Renal pelvis (tissue), 12 donors: Measurements from ENCODE around the gene ABCB11. TPM values are rescaled to one million over a fixed set of nuclear protein-coding genes. Genes with fewer than 3 reads are reported as not detected.
"Not testable (repeated sequence)": the region's sequence is repeated elsewhere in the genome, so short reads cannot be mapped to it uniquely, and the experiment has no call there.

Experiments
- DNase-seq: peaks from one replicate; pipeline ENCODE4 v3.0.0-alpha.2; 2013
- long read RNA-seq, 16 experiments: transcript quantifications; one replicate each; lab custom pipeline, GENCODE V29; 2026
- polyA plus RNA-seq, 3 donors: library from polyadenylated mRNA; unstranded; fragments of 120-200 nt; gene quantifications; one replicate each; pipeline ENCODE4 v1.2.1, GENCODE V29; 2013; ENCODE audit not compliant: insufficient read length in 3 of 3

Gene ABCB11
- polyA plus RNA-seq, result under 1 TPM in 1 of 3 donors, not detected in 2; 0.09 TPM
- long read RNA-seq, donor 1, result 0 reads
- long read RNA-seq, donor 2, result 0 reads
- long read RNA-seq, donor 3, result 0 reads
- long read RNA-seq, donor 4, result 0 reads
- long read RNA-seq, donor 5, result 0 reads
- long read RNA-seq, donor 6, result 0 reads
- long read RNA-seq, donor 7, result 0 reads
- long read RNA-seq, donor 8, result 0 reads
- long read RNA-seq, donor 9, result 0 reads
- long read RNA-seq, donor 10, result 0 reads
- long read RNA-seq, donor 11, result 0 reads
- long read RNA-seq, donor 12, result 0 reads
- long read RNA-seq, donor 13, result 0 reads
- long read RNA-seq, donor 14, result 0 reads
- long read RNA-seq, donor 15, result 0 reads
- long read RNA-seq, donor 16, result 0 reads

DNA sequence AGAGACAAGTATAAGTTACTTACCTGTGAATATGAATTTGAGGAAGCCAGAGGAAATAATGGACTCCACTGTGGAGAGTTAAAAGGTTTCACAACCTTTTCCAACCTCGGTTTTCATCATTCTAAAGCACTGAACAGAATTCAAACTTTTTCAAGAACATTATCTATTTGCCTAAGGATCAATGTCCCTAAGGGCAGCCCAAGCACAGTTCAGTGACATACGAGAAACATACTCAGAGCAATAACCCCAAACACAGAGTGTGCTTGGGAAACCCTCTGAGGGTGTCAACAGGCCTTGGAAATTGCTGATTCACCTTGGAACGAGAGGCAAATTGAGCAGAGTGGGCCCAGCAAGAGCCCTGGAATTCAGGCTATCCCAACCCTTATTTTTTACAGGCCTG, at the start of gene ABCB11:
Gene ABCB11, minus strand, starts transcription at position 123 of the 400 bp plus-strand sequence. CDS start 13,199 bp downstream, outside the sequence.
- no peak for DNase-seq

GRCh38 chr2:169080250-169081069, 49.3 kb upstream of the ABCB11 start:
- no peak for DNase-seq

DNA sequence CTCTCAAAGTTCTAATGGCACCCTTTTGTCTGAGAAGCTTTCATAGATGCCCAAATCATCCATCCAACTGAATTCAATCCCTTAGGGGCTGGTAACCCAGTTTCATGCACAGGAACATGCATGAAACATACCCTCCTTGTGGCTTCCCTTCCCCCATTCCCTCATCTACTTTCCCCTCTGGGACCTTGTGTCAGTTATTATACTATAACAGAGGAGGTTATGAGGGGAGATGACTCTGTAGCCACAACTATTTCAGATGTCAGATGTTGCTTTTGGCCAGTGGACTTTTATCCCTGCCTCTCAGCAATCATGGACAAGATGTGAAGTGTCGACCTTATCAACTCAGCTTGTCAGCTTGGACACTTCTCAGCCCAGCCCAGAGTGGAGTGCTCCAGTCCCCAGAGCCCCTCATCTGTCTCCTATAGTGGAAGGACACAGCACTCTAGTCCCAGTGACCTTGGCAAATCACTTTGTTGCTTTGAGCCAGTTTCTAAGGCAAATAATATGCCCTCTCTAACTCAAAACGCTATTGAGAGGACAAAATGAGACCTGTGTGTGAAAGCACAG, 46.6 kb upstream of the ABCB11 start:
- no peak for DNase-seq

GRCh38 chr2:169073963-169074751, 43.0 kb upstream of the ABCB11 start:
- peak; percentile 21 for DNase-seq

GRCh38 chr2:169073211-169073962, 42.3 kb upstream of the ABCB11 start:
- DNase-seq, result no peak

GRCh38 chr2:169072163-169072925, 41.2 kb upstream of the ABCB11 start:
- DNase-seq, result no peak

- DNase-seq, result no peak
Measured at GRCh38 chr2:169071455-169071854, 40.3 kb upstream of the ABCB11 start.

GRCh38 chr2:169069833-169070232, 38.7 kb upstream of the ABCB11 start:
- DNase-seq, result no peak

GRCh38 chr2:169069341-169069740, 38.2 kb upstream of the ABCB11 start, which contains the start of gene DHRS9:
Gene DHRS9 (plus strand): TSS chr2:169069563. CDS start chr2:169081582, 12,019 bp downstream.
- no peak for DNase-seq

- no peak for DNase-seq
Measured at GRCh38 chr2:169066897-169067296, 35.8 kb upstream of the ABCB11 start.

DNA sequence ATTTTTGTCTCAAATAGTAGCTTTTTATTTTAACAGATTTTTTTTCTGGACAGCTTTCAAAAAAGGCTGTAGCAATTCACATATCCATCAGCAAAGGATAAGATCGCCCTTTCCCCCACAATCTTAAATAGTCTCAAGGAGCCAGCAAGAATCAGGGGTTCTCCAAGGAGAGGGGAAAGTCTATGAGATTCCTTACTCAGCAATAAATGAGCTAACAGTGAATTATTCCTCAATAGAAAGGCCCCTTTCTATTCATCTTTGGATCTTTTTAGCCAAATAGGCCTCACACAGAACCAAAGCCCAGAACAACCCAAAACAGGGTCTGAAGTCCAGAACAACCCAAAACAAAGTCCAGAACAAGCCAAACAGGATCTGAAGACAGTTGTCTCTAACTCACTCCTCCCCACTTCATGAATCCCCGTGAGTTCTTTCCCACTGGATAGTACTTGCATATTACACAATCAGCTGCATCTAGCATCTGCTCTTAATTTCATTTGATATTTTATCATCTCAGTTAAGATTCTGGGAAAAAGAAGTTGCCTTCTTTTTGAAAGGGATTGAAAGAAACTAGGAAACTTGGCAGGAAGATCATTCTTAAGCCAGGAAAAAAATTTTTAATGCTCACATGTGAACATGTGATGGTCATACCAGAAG, 34.9 kb upstream of the ABCB11 start:
- DNase-seq, result no peak

DNA sequence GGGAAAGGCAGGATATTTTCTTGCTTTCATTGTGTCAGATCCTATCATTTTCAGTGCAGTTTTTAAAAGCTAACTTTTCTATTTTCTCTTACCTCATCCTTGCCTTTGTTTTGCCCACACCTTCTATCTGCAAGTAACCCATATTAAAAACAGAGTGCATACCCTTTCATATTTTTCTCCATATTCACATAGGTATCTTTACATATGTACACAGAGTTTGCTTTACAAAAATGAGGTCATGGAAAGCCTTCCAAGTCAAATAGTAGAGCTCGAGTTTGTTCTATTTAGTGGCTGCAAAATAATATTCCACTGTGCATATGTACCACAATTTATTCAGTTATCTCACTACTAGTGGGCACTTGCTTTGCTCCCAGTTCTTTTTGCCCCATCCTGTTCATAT, 34.3 kb upstream of the ABCB11 start:
- DNase-seq, result no peak

DNA sequence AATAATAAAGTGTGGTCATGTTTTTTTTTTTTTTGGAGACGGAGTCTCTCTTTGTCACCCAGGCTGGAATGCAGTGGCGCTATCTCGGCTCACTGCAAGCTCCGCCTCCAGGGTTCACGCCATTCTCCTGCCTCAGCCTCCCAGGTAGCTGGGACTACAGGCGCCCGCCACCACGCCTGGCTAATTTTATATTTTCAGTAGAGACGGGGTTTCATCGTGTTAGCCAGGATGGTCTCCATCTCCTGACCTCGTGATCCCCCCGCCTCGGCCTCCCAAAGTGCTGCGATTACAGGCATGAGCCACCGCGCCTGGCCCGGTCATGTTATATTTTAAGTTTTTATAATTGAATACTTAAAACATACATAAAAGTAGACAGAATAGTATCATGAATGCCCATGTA, 33.1 kb upstream of the ABCB11 start:
- DNase-seq, result not testable (repeated sequence)

DNA sequence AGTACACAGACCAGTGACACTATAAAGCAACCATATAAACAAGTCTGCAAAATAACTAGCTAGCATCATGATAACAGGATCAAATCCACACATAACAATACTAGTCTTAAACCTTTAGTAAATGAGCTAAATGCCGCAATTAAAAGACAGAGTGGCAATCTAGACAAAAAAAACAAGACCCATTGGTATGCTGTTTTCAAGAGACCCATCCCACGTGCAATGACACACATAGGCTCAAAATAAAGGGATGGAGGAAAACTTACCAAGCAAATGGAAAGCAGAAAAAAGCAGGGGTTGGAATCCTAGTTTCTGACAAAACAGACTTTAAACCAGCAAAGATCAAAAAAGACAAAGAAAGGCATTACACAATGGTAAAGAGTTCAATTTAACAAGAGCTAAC, 23.5 kb upstream of the ABCB11 start:
- DNase-seq, result not testable (repeated sequence)

- DNase-seq, result no peak
Measured at GRCh38 chr2:169050476-169051240, 19.5 kb upstream of the ABCB11 start.

DNA sequence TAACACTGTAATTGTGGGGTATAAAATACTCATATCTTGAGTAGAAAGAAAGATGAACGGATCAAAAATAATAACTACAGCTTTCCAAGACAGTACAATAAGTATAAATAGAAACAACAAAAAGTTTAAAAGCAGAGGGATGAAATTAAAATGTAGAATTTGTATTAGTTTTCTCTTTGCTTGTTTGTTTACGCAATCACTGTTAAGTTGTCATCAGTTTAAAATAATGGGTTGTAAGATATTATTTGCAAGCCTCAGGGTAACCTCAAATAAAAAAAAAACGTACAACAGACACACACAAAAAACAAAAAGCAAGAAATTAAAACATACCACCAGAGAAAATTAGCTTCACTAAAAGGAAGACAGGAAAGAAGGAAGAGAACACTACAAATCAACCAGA, 18.0 kb upstream of the ABCB11 start:
- DNase-seq, result no peak

DNA sequence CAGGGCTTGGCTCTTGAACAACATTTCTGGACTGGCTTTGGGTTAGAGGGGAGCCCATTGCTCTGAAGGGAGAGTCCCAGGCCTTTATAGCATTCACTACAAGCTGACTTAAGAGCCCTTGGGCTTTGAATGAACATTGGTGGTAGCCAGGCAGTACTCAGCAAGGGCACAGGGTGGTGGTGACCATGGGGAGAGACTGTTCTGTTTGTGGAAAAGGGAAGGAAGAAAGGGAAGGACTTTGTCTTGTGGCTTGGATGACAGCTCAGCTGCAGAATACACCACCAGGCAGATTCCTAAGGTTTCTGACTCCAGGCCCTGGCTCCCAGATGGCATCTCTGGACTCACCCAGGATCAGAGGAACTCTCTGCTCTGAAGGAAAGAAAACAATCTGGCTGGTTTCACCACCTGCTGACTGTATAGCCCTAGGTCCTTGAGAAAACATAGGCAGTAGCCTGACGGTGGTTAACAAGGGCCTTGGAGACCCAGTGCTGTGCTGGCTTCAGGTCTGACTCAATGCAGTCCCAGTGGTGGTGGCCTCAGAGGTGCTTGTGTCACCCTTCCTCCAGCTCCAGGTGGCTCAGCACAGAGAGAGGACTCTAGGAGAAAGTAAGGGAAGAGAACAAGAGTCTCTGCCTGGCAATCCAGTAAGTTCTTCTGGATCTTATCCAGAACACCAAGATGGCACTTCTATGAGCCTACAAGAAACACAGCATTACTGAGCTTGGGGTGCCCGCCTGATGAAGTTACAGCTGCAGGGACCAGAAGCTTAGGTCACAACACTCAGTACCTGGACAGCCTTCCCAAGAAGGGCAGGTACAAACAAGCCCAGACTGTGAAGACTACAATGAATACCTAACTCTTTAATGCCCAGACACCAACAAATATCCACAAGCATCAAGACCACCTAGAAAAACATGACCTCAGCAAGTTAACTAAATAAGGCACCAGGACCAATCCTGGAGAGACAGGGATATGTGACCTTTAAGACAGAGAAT, 16.4 kb upstream of the ABCB11 start:
- DNase-seq, result no peak
